Measurements from ENCODE around the gene HIVEP3. TPM values are rescaled to one million over a fixed set of nuclear protein-coding genes. Genes with fewer than 3 reads are reported as not detected.

HIVEP3 gene
- total RNA-seq, 4 donors from 2014 or later = 1.4 to 3.0 (median 2.3) TPM

- TF ChIP-seq EP300 (IDR thresholded peaks at IDR 0.05) (no peak), POLR2AphosphoS5 (IDR thresholded peaks at IDR 0.05) (no peak), POLR2A (IDR thresholded peaks at IDR 0.05; ENCODE audit: low read depth) (no peak), CTCF (IDR thresholded peaks at IDR 0.05) (no peak)
- intact Hi-C loops (cut with DNase I) = no loop called here
- Histone ChIP-seq H3K4me3 (no peak overlapping the region), H3K36me3 (no peaks in the 10 kb centered on the region), H3K4me1 (peaks cover 0 to 34% (median 9%) of the 10 kb centered on the region in 4 donors), H3K9me3 (no peaks in the 10 kb centered on the region), H3K27ac (replicated peaks in 1 of 4) (no peak overlapping the region), H3K27me3 (no peaks in the 10 kb centered on the region)
- DNase-seq (ENCODE audit: extremely low spot score) = no peak
Measured at GRCh38 chr1:41879617-41880016, 39.1 kb downstream of the HIVEP3 start.

DNA sequence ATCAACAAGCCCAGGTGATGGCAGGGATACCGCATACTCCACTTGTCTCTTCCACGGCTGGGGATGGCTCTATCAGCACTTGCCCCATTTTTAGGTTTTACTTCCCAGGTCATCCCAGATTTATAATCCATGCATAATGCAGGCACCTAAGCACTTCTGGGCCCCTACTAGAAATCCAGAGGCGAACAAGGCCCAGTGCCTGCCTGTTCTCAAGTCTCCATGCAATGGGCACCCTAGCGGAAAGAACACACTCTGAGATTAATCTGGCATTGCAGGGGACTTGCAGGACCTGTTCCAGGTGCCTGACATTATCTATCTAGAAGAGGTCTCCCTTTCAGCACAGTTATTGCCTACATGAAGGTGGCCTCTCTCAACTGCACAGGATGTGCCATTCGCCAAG lies 39.8 kb downstream of the HIVEP3 start:
- Histone ChIP-seq H3K27me3 (no peaks in the 10 kb centered on the region), H3K9me3 (no peaks in the 10 kb centered on the region), H3K36me3 (no peaks in the 10 kb centered on the region), H3K4me3 (no peak overlapping the region), H3K4me1 (peaks cover 0 to 32% (median 9%) of the 10 kb centered on the region in 4 donors), H3K27ac (replicated peaks in 1 of 4) (no peak overlapping the region)
- no peak for DNase-seq (ENCODE audit: extremely low spot score)
- WGBS = 98% methylated on average over 5 of the region's 5 CpGs
- TF ChIP-seq POLR2AphosphoS5 (IDR thresholded peaks at IDR 0.05) (no peak), POLR2A (IDR thresholded peaks at IDR 0.05; ENCODE audit: low read depth) (no peak), CTCF (IDR thresholded peaks at IDR 0.05) (no peak), EP300 (IDR thresholded peaks at IDR 0.05) (no peak)
- intact Hi-C loops (cut with DNase I) = no loop called here

DNA sequence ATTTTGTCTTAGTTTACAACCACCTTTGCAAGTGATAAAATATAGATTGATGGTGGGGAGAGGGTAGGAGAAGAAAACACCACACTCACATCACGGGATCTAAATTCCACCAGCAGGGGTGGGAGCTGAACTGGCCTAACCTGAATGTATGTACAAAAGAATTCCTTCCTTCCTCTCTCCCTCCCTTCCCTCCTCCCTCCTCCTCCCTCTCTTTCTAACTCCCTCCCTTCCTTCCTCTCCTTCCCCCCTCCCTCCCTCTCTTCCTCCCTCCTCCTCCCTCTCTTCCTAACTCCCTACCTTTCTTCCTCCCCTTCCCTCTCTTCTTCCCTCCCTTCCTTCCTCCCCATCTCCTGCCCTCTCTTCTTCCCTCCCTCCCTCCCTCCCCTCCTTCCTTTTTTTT lies 40.2 kb downstream of the HIVEP3 start:
- 100% methylated on average over 1 of the region's 1 CpG for WGBS
- no peak for DNase-seq (ENCODE audit: extremely low spot score)
- TF ChIP-seq POLR2A (IDR thresholded peaks at IDR 0.05; ENCODE audit: low read depth) = no peak
- TF ChIP-seq POLR2AphosphoS5 (IDR thresholded peaks at IDR 0.05) = no peak
- no peak for TF ChIP-seq EP300 (IDR thresholded peaks at IDR 0.05)
- TF ChIP-seq CTCF (IDR thresholded peaks at IDR 0.05) = no peak
- H3K9me3 ChIP-seq = no peaks in the 10 kb centered on the region
- H3K4me1 ChIP-seq = peaks cover 0 to 30% (median 9%) of the 10 kb centered on the region in 4 donors
- no peak overlapping the region for H3K4me3 ChIP-seq
- intact Hi-C loops (cut with DNase I) = no loop called here
- H3K36me3 ChIP-seq = no peaks in the 10 kb centered on the region
- no peaks in the 10 kb centered on the region for H3K27me3 ChIP-seq
- no peak overlapping the region for H3K27ac ChIP-seq (replicated peaks in 1 of 4)

DNA sequence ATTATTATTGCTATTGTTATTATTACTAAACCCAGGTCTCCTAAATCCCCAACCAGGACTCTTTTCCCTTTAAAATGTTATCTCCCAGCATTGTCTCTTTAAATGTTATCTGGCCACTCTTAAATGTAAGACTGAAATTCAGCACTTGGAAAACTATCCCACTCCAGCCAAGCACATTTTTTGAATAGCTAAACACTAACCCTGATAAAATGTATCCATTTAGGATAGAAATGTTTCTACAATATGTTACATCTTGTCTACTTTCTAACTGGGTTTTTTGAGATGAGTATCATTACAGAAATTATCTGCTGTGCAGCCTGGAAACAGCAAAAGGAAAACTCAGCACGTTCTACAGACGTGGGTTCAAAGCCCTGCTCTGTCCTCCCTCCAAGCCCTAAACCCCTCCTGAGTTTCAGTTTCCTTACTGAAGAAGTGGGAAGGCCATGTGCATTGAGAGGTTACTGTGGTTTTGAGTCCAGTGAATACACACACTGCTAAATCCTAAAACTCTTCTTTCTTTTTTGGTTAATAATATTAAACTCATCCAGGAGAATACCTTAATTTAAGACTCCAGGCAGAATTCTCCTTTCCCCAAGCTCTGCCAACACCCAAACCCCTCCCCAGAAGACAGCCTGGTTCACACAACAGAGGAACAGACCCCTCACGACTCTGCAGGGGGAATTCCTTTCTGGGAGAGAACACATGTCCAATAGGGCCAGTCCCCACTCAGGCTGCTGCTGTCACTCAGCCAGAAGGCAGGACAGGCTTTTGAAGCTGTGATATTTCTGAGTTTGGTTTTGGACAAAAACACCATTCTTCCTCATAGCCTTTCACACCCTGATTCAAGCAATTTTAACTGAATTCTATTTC lies 41.9 kb downstream of the HIVEP3 start:
- Histone ChIP-seq H3K27ac (replicated peaks in 1 of 4) (no peak overlapping the region), H3K9me3 (no peaks in the 10 kb centered on the region), H3K4me1 (peaks cover 0 to 19% (median 9%) of the 10 kb centered on the region in 4 donors), H3K36me3 (no peaks in the 10 kb centered on the region), H3K27me3 (no peaks in the 10 kb centered on the region), H3K4me3 (no peak overlapping the region)
- intact Hi-C loops (cut with DNase I) = no loop called here
- 54% methylated on average over 3 of the region's 3 CpGs for whole genome bisulfite sequencing
- no peak for TF ChIP-seq POLR2AphosphoS5 (IDR thresholded peaks at IDR 0.05)
- DNase-seq (ENCODE audit: extremely low spot score) = no peak

DNA sequence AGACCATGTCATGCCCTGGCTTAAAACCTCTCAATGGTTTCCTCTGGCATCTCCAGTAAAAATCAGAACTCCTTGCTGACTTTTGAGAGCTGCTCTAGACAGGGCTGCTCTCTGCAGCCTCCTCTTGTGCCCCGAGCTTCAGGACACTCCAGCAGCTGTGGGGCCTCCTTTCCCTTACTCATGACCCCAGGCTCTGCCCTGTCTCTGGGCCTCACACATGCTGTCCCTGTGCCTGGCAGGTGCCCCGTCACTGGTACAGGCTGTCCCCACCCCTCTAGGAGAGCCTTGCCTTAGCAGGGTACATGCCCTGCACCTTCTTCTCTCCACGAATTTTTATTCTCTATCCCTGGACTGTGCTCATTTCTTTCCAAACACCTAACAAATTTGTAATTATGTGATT lies 43.2 kb downstream of the HIVEP3 start:
- intact Hi-C loops (cut with DNase I) = no loop called here
- TF ChIP-seq CTCF (IDR thresholded peaks at IDR 0.05) = no peak
- TF ChIP-seq EP300 (IDR thresholded peaks at IDR 0.05) = no peak
- no peak for TF ChIP-seq POLR2A (IDR thresholded peaks at IDR 0.05; ENCODE audit: low read depth)
- TF ChIP-seq POLR2AphosphoS5 (IDR thresholded peaks at IDR 0.05) = no peak
- Histone ChIP-seq H3K27ac (replicated peaks in 1 of 4) (no peak overlapping the region), H3K27me3 (no peaks in the 10 kb centered on the region), H3K9me3 (no peaks in the 10 kb centered on the region), H3K4me3 (no peak overlapping the region), H3K36me3 (no peaks in the 10 kb centered on the region), H3K4me1 (peaks cover 0 to 16% (median 9%) of the 10 kb centered on the region in 4 donors)
- no peak for DNase-seq (ENCODE audit: extremely low spot score)
- 75% methylated on average over 3 of the region's 3 CpGs for WGBS
